HepG2 (cell line): ENCODE data around the gene NUDT16. TPM values are rescaled to one million over a fixed set of nuclear protein-coding genes. Genes with fewer than 3 reads are reported as not detected.
A peak's percentile ranks its signal among the peaks of the same experiment; 100 is the strongest.

Experiments
- BCL3 ChIP-seq: sonication (generic); formaldehyde crosslinking; IDR thresholded peaks from 2 replicates; pipeline ENCODE4 v1.5.1; 2020; ENCODE audit warnings: mild to moderate bottlenecking, missing genetic modification reagents, moderate library complexity
- CCAR2 ChIP-seq: fragments of 200-400 bp; formaldehyde crosslinking; optimal IDR thresholded peaks from 2 replicates; pipeline ENCODE3; 2018; ENCODE audit warnings: low read depth, mild to moderate bottlenecking, low read length, moderate library complexity
- CEBPG ChIP-seq: IDR thresholded peaks from 2 replicates; pipeline ENCODE4 v1.6.1; 2016
- HMG20A ChIP-seq: IDR thresholded peaks from 2 replicates; pipeline ENCODE4 v1.6.1; 2016; ENCODE audit warnings: borderline replicate concordance
- MTERF4 ChIP-seq: sonication (generic); formaldehyde crosslinking; IDR thresholded peaks from 2 replicates; pipeline ENCODE4 v1.8.0; 2023; ENCODE audit warnings: mild to moderate bottlenecking, missing genetic modification reagents
- POLR2AphosphoS2 ChIP-seq: IDR thresholded peaks from 2 replicates; pipeline ENCODE4 v1.6.1; 2011; ENCODE audit warnings: low read depth, low read length, improper control_type of control experiment
- SNAPC5 ChIP-seq: sonication (generic); formaldehyde crosslinking; IDR thresholded peaks from 2 replicates; pipeline ENCODE4 v1.8.1; 2023; ENCODE audit warnings: mild to moderate bottlenecking, missing genetic modification reagents, borderline replicate concordance
- TEAD3 ChIP-seq: optimal IDR thresholded peaks from 2 replicates; pipeline ENCODE3; 2016; ENCODE audit warnings: borderline replicate concordance
- ZNF142 ChIP-seq: sonication (generic); formaldehyde crosslinking; IDR thresholded peaks from 2 replicates; pipeline ENCODE4 v1.4.0; 2020; ENCODE audit warnings: missing genetic modification reagents
- ZNF557 ChIP-seq: sonication (generic); formaldehyde crosslinking; IDR thresholded peaks from 2 replicates; pipeline ENCODE4 v1.4.0; 2020; ENCODE audit warnings: missing genetic modification reagents
- ZNF850 ChIP-seq: sonication (generic); formaldehyde crosslinking; conservative IDR thresholded peaks from 2 replicates; pipeline ENCODE4 v1.9.0; 2021; ENCODE audit warnings: mild to moderate bottlenecking, missing genetic modification reagents
- polyA plus RNA-seq, 8 experiments: library from polyadenylated mRNA; depleted of rRNA in 3 of 8; stranded (reverse) in 7 of 8; unstranded in 1 of 8; fragments of >200 nt; fragmentation: Illumina TruSeq in 4 of 8; extraction: Trizol in 4 of 8; gene quantifications; 2 replicates each; pipeline versions ENCODE4 v1.2.1 to v1.2.3, GENCODE V29; 2011 to 2016; ENCODE audit warnings: low read depth in 4 of 8, missing spikeins in 1 of 8, mixed read lengths in 1 of 8; ENCODE audit not compliant: insufficient read depth in 1 of 8
- total RNA-seq, 5 experiments: library from RNA; depleted of rRNA; stranded (reverse); fragments of >200 nt; fragmentation: Illumina TruSeq; extraction: Trizol; gene quantifications; 2 replicates each; pipeline ENCODE4 v1.2.3, GENCODE V29; 2016; ENCODE audit warnings: low read depth in 1 of 5

The NUDT16 gene
- total and polyA plus RNA-seq, 2 of the 13 experiments (the other 11 are each of a cell fraction or from before 2014, with no cell fraction given), result 5.4 to 14.8 TPM

- TF ChIP-seq BCL3 (CRISPR knock-in tag) (no peak), HMG20A (peak; percentile 46; the same call in 1 of the 2 replicates), ZNF850 (CRISPR knock-in tag) (no peak), ZNF557 (CRISPR knock-in tag) (no peak), MTERF4 (CRISPR knock-in tag) (no peak), CEBPG (0 out of 2 replicates have a peak, but pooled peaks have one; percentile 6), TEAD3 (CRISPR knock-in tag) (no peak), ZNF142 (CRISPR knock-in tag) (no peak), SNAPC5 (no peak), POLR2AphosphoS2 (no peak), CCAR2 (no peak)
Measured at GRCh38 chr3:131394400-131394799, 12.8 kb downstream of the NUDT16 start (continued).
